Measurements from ENCODE around the gene BTBD9.
"Not testable (repeated sequence)": the region's sequence is repeated elsewhere in the genome, so short reads cannot be mapped to it uniquely, and the experiment has no call there.

BTBD9 gene

GRCh38 chr6:38429546-38429945 is 210.2 kb downstream of the BTBD9 start:
- no peak for DNase-seq (ENCODE audit: low spot score)

- DNase-seq (ENCODE audit: low spot score), result no peak
These were observed 212.1 kb downstream of the BTBD9 start for GRCh38 chr6:38427492-38428210.

- not testable (repeated sequence) for DNase-seq (ENCODE audit: low spot score)
These were observed 213.8 kb downstream of the BTBD9 start for GRCh38 chr6:38425788-38426488.

GRCh38 chr6:38423746-38424145 is 216.0 kb downstream of the BTBD9 start:
- no peak for DNase-seq (ENCODE audit: low spot score)

- DNase-seq (ENCODE audit: low spot score), result no peak
These were observed 219.5 kb downstream of the BTBD9 start for GRCh38 chr6:38420207-38420606.

GRCh38 chr6:38417521-38417920 is 222.2 kb downstream of the BTBD9 start:
- no peak for DNase-seq (ENCODE audit: low spot score)

GRCh38 chr6:38415231-38416005 is 224.3 kb downstream of the BTBD9 start:
- no peak for DNase-seq (ENCODE audit: low spot score)

- no peak for DNase-seq (ENCODE audit: low spot score)
These were observed 226.5 kb downstream of the BTBD9 start for GRCh38 chr6:38413102-38413800.

GRCh38 chr6:38407192-38407591 is 232.5 kb downstream of the BTBD9 start:
- no peak for DNase-seq (ENCODE audit: low spot score)

- no peak for DNase-seq (ENCODE audit: low spot score)
These were observed 233.6 kb downstream of the BTBD9 start for GRCh38 chr6:38406096-38406495.

GRCh38 chr6:38404900-38405556 is 234.7 kb downstream of the BTBD9 start:
- no peak for DNase-seq (ENCODE audit: low spot score)

- no peak for DNase-seq (ENCODE audit: low spot score)
These were observed 235.4 kb downstream of the BTBD9 start for GRCh38 chr6:38404355-38404754.

GRCh38 chr6:38403548-38403947 is 236.2 kb downstream of the BTBD9 start:
- DNase-seq (ENCODE audit: low spot score), result no peak

GRCh38 chr6:38400764-38401163 is 239.0 kb downstream of the BTBD9 start:
- DNase-seq (ENCODE audit: low spot score), result no peak

- DNase-seq (ENCODE audit: low spot score), result no peak
These were observed 239.6 kb downstream of the BTBD9 start for GRCh38 chr6:38400101-38400500.

- no peak for DNase-seq (ENCODE audit: low spot score)
These were observed 243.5 kb downstream of the BTBD9 start for GRCh38 chr6:38396209-38396608.

GRCh38 chr6:38393986-38394385 is 245.7 kb downstream of the BTBD9 start:
- no peak for DNase-seq (ENCODE audit: low spot score)

GRCh38 chr6:38391626-38392579 is 247.8 kb downstream of the BTBD9 start:
- DNase-seq (ENCODE audit: low spot score), result no peak

GRCh38 chr6:38391206-38391605 is 248.5 kb downstream of the BTBD9 start:
- DNase-seq (ENCODE audit: low spot score), result no peak

- no peak for DNase-seq (ENCODE audit: low spot score)
These were observed 249.9 kb downstream of the BTBD9 start for GRCh38 chr6:38389875-38390274.

GRCh38 chr6:38387971-38388370 is 251.8 kb downstream of the BTBD9 start:
- DNase-seq (ENCODE audit: low spot score), result no peak
